Epithelial cell of proximal tubule (primary cell): ENCODE data around the gene LRRC40. TPM values are rescaled to one million over a fixed set of nuclear protein-coding genes. Genes with fewer than 3 reads are reported as not detected.

Source experiments
- DNase-seq: peaks from one replicate; pipeline ENCODE4 v3.0.0-alpha.2; 2011; ENCODE audit warnings: low read depth
- H3K4me3 ChIP-seq: 2 replicates; pipeline ENCODE4 v1.5.1; 2011; ENCODE audit warnings: low read depth, mild to moderate bottlenecking, low read length
- total RNA-seq: library from RNA; depleted of rRNA; stranded (reverse); fragments of >200 nt; gene quantifications from 2 replicates; pipeline ENCODE4 v1.2.3, GENCODE V29; 2015
- TF ChIP-seq, protein P1 (sequence below): conservative IDR thresholded peaks from 2 replicates; pipeline ENCODE4 v1.5.1; 2012; ENCODE audit warnings: low read depth, mild to moderate bottlenecking, low read length

The LRRC40 gene
- total RNA-seq, 1 donor from 2014 or later = 32.8 TPM

DNA sequence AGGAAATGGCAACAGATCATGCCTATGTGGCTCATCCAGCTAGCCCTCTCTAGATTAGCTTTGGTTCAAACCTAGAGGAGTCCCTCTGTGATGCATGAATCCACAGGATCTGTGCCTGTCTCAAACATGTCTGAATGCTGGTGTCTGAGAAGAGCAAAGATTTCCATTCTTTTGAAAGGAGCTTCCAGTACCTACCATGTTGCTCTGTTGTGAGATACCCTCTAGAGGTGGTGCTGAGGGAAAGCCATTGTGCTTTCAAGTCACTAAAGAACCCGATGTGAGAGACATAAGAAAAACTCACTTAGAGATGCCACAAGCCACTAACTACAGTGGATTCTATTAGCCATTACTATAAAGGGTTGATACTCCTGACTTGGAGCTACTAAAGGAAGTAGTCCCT, 103.6 kb downstream of the LRRC40 start:
- TF ChIP-seq, protein P1, sequence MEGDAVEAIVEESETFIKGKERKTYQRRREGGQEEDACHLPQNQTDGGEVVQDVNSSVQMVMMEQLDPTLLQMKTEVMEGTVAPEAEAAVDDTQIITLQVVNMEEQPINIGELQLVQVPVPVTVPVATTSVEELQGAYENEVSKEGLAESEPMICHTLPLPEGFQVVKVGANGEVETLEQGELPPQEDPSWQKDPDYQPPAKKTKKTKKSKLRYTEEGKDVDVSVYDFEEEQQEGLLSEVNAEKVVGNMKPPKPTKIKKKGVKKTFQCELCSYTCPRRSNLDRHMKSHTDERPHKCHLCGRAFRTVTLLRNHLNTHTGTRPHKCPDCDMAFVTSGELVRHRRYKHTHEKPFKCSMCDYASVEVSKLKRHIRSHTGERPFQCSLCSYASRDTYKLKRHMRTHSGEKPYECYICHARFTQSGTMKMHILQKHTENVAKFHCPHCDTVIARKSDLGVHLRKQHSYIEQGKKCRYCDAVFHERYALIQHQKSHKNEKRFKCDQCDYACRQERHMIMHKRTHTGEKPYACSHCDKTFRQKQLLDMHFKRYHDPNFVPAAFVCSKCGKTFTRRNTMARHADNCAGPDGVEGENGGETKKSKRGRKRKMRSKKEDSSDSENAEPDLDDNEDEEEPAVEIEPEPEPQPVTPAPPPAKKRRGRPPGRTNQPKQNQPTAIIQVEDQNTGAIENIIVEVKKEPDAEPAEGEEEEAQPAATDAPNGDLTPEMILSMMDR = no peak
- no peak overlapping the region for H3K4me3 ChIP-seq
- no peak for DNase-seq

DNA sequence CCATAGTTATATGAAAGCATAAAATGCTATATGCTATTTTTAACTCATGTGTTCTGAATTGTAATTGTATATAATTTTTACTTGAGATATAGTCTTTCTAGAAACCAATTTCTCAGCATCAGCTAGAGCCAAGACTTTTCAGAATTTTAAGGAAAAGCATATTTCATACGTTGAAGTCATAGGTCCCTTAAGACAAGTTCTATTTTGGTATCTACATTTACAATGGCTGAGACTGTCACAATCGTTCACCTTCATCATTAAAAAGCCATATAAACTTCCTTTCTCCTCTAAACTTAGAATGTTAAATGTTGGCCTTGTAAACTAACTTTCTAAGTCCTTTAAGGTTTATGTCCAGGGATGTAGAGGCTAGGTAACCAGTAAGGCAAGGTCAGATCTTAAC, 104.1 kb downstream of the LRRC40 start:
- TF ChIP-seq, protein P1 = no peak
- DNase-seq = no peak
- no peak overlapping the region for H3K4me3 ChIP-seq

Other genes starting within 250 kb of the LRRC40 start
- gene SRSF11, start 15.8 kb upstream of the LRRC40 start, total RNA-seq = 71.7 and 73.2 TPM in 2 replicates
- gene ANKRD13C, start 149.1 kb upstream of the LRRC40 start, total RNA-seq = 12.7 and 13.3 TPM in 2 replicates
- gene CTH, start 205.7 kb upstream of the LRRC40 start, total RNA-seq = 2.8 and 3.7 TPM in 2 replicates